ENCODE data around the gene B3GNT2.

The B3GNT2 gene

DNA sequence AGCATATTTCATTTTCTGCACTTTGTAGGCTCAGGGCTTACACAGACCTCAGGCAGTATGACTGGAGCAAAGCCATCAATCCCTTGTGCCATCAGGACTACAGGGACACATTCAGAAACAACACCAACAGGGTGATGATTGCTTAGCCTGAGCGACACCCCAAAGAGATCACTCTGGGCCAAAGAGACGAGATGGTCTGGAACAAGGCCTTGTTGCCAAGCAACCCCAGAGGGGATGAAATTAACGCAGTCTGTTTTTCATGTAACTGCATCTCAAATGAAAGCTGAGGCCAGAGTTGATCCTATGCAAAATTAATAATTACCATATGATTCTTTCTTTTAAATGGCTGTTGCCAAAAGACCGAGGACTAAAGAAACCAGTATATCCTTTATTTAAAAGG lies 20.2 kb upstream of the B3GNT2 start:
- H3K9me3 Mint-ChIP-seq = no peaks in the 10 kb centered on the region
- no peaks in the 10 kb centered on the region for H3K36me3 Mint-ChIP-seq (ENCODE audit: low read depth)
- intact Hi-C loops (cut with micrococcal nuclease) = no loop called here
- no peak overlapping the region for H3K4me3 Mint-ChIP-seq
- peaks cover 5% of the 10 kb centered on the region for H3K4me1 Mint-ChIP-seq (ENCODE audit: low read depth)
- H3K27ac Mint-ChIP-seq = no peak overlapping the region
- no peaks in the 10 kb centered on the region for H3K27me3 Mint-ChIP-seq

DNA sequence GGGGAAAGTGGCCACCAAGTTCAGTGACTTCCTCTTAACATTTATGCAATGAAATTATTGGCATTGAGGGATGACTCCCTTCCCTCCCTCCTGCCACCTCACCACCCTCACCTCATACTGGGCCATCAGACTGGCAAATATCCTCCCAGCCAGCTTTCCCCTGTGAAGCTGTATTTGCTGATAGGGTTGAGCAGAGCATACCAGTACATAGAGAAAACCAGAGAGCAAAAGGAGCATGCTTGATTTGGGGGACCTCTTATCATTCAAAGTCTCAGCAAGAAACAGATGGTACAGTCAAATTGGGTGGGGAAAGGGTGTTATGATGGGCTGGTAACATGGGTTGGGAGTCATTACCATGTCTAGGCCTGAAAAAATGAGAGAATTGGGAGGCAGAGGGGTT lies 19.1 kb upstream of the B3GNT2 start:
- Mint-ChIP-seq H3K4me3 (no peak overlapping the region), H3K9me3 (no peaks in the 10 kb centered on the region), H3K27ac (no peak overlapping the region), H3K4me1 (ENCODE audit: low read depth) (peaks cover 5% of the 10 kb centered on the region), H3K36me3 (ENCODE audit: low read depth) (no peaks in the 10 kb centered on the region), H3K27me3 (no peaks in the 10 kb centered on the region)
- intact Hi-C loops (cut with micrococcal nuclease) = no loop called here

DNA sequence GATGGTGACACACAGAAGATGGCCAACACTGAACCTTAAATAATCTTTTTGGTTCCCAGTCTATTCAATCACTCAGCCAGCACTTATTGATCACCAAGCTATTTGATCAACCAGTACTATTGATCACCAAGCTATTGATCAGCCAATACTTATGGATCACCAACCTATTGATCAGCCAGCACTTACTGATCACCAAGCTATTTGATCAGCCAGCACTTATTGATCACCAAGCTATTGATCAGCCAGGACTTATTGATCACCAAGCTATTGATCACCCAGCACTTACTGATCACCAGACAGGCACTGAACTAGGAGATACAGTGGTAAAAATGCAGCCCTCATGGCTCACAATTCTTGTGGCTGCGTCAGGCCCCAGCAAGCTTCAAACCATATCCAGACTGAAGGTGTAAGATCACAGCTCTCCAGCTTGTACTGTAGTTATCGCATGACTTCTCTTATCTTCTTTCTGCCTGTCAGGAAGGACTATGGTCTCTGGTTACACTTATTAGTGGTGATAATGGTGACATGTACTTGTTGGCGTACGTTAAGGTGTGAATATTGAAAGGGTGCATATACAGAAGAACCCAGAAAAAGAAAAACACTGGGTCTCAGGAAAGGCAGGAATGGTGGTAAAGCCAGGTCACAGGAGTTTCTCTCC lies 18.4 kb upstream of the B3GNT2 start:
- H3K4me1 Mint-ChIP-seq (ENCODE audit: low read depth) = peaks cover 5% of the 10 kb centered on the region
- no peak overlapping the region for H3K4me3 Mint-ChIP-seq
- H3K27me3 Mint-ChIP-seq = no peaks in the 10 kb centered on the region
- no peaks in the 10 kb centered on the region for H3K36me3 Mint-ChIP-seq (ENCODE audit: low read depth)
- no peak overlapping the region for H3K27ac Mint-ChIP-seq
- intact Hi-C loops (cut with micrococcal nuclease) = no loop called here
- H3K9me3 Mint-ChIP-seq = no peaks in the 10 kb centered on the region

DNA sequence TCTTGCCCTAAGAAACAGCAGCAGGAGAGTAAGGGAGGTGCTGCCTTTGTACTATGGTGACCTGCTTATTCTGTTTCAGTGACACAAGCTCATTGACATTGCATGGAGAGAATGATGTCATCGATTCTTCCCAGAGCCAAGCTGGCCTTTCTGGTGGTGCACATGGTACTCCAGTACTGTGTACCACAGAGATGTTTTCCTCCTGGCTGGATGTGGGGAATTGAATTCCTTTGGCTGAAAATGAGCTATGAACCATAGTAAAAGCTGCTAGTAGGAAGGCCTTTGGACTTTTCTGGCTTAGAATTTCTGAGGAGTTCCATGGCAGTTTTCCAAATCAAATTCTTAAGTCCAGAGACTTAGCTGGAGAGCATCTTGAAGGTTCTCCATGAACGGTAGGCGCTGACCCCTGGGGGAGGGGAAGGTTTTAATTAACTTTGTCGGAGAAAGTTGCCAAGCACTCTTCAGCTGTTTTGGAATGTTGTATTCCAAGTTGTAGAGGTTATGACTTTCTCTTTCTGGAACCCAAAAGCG lies 17.1 kb upstream of the B3GNT2 start:
- Mint-ChIP-seq H3K4me3 (no peak overlapping the region), H3K36me3 (ENCODE audit: low read depth) (no peaks in the 10 kb centered on the region), H3K27me3 (no peaks in the 10 kb centered on the region), H3K4me1 (ENCODE audit: low read depth) (peaks cover 5% of the 10 kb centered on the region), H3K27ac (no peak overlapping the region), H3K9me3 (no peaks in the 10 kb centered on the region)
- intact Hi-C loops (cut with micrococcal nuclease) = no loop called here

DNA sequence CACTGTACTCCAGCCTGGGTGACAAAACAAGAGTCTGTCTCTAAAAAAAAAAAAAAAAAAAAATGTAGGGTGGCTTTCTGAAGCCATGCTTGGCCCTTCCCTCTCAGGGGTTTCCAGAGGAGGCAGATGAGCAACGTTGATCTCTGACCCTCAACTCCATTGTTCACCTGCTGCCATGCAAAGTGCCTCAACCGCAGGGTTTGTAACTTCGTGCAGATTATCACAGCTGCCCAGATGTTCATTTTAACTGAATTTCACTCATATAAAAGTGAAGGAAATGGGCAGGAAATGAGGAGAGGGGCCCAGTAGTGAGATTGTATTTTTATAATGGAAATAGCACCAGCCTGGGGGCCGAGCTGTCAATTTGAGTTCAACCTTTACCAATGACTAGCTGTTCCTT lies 14.9 kb upstream of the B3GNT2 start:
- no peaks in the 10 kb centered on the region for H3K36me3 Mint-ChIP-seq (ENCODE audit: low read depth)

DNA sequence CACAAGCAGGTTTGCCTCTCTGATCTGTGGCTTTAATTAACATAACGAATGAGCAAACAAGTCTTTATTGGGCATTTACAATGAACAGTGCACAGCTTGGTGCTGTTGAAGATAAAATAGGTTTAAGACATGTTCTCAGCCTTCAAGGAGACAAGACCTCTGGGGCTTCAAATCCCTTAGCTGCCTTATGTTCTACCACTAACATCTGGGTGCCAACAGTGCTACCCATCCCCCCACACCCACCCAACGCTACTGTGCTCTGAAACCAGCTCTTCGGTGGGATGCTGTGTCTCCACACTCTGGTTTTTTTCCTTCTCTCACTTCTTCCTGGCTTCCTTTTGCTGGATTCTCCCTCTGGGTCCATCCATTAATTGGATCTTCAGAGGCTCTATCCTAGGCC lies 14.1 kb upstream of the B3GNT2 start:
- Mint-ChIP-seq H3K4me3 (no peak overlapping the region), H3K4me1 (ENCODE audit: low read depth) (peaks cover 19% of the 10 kb centered on the region), H3K9me3 (no peaks in the 10 kb centered on the region), H3K27me3 (no peaks in the 10 kb centered on the region), H3K36me3 (ENCODE audit: low read depth) (no peaks in the 10 kb centered on the region), H3K27ac (no peak overlapping the region)
- intact Hi-C loops (cut with micrococcal nuclease) = no loop called here

More for the DNA sequence above, 14.9 kb upstream of the B3GNT2 start:
- Mint-ChIP-seq H3K9me3 (no peaks in the 10 kb centered on the region), H3K27me3 (no peaks in the 10 kb centered on the region), H3K4me3 (no peak overlapping the region), H3K27ac (no peak overlapping the region), H3K4me1 (ENCODE audit: low read depth) (peaks cover 13% of the 10 kb centered on the region)
- intact Hi-C loops (cut with micrococcal nuclease) = no loop called here

DNA sequence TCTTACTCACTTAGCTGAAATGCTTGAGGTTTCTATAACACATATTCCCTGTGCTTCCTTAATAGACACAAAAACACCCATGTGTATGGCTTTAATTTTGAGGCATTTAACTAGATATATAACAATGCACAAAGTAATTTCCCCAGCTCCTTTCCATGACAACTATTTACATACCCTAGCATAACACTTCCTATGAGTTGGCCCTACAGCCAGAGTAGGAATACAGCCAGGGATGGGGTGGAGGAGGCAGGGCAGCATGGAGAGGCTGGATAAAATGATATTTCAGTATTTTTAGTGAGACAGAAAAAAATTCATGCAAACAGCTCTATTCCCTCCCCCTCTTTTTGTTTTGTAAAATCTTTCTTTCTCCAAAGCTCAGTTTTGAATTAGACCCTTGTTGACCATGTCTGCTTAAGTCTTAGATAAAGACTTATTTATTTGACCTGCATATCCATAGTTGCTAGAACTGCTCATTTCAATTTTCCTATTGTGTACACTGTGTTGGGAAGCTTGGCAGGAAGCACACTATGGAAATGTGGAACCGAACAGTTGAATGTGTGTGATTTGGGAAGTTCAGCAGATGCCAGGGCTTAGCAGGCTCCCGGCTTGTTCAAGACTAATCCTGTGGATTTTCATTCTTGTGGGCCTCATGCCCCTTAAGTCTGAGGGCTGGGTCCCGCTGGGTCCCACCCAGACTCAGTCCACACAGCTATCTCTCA lies 11.2 kb upstream of the B3GNT2 start:
- peaks cover 23% of the 10 kb centered on the region for H3K4me1 Mint-ChIP-seq (ENCODE audit: low read depth)
- H3K36me3 Mint-ChIP-seq (ENCODE audit: low read depth) = no peaks in the 10 kb centered on the region
- H3K4me3 Mint-ChIP-seq = no peak overlapping the region
- H3K27me3 Mint-ChIP-seq = no peaks in the 10 kb centered on the region
- no peaks in the 10 kb centered on the region for H3K9me3 Mint-ChIP-seq
- intact Hi-C loops (cut with micrococcal nuclease) = no loop called here
- no peak overlapping the region for H3K27ac Mint-ChIP-seq

DNA sequence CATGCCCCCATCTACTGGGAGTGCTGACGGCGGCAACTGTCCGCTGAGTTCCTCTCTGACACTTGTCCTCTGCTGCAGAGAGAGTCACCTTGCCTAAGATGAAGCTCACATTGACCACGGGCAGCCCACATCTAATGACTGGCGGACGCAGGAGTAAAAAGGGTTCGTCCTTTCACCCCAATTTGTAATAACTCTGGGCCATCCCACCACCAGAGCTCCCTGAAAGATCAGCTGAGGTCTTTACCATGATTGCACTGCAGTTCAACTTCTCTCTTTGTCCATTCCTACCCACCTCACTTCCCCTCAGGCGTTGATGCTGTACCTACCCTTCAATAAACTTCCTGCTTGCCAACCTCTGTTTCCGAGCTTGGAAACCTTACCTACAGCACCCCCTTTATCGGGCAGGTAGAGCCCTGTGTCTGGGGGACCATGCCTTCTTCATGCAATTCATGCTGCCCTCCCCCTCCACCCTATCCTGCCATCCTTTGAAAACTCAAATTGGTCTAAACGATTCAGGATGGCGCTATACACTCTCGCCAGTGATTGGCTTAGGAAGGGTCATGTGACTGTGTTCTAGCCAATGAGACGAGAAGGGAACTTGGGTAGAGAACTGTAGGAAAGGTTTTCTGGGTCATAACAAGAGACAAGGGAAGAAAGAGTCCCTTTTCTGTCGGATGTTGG lies 10.3 kb upstream of the B3GNT2 start:
- H3K9me3 Mint-ChIP-seq = no peaks in the 10 kb centered on the region
- H3K36me3 Mint-ChIP-seq (ENCODE audit: low read depth) = no peaks in the 10 kb centered on the region
- H3K4me1 Mint-ChIP-seq (ENCODE audit: low read depth) = peaks cover 23% of the 10 kb centered on the region
- H3K27me3 Mint-ChIP-seq = no peaks in the 10 kb centered on the region
- intact Hi-C loops (cut with micrococcal nuclease) = no loop called here
- H3K27ac Mint-ChIP-seq = no peak overlapping the region
- H3K4me3 Mint-ChIP-seq = no peak overlapping the region

DNA sequence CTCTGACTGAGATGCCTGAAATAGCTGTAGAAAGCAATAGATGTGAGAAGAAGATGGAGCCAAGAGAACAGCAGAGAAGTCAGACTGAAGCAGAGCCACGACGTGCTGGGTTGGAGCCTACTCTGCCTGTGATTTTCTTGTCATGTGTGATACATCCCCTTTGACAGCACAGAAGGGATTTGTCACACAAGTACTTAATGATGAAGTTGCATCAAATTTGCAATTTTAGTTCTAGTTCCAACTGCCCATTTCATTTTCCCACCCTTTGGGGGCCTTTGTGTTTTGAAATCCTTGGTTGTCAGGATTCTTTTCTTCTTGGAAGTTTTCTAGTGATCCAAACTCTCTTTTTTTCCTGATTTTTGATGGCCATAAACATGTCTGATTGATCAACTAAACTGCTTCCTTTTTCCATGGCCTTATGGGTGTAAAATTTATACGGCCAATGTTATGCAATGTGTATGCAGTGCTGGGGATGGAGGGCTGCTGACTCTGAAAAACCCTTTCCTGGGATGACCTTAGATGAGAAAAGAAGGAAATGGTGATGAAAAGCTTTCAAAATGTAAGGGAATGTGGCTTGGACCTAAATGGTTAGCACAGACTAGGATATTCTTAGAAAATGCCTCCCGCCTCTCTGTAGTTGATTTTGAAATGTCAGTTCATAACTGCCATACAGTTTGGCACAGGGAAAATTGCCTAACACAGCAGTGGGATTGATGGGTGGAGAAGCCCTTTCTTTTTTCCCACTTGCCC lies 9.6 kb upstream of the B3GNT2 start:
- H3K36me3 Mint-ChIP-seq (ENCODE audit: low read depth) = no peaks in the 10 kb centered on the region
- H3K27me3 Mint-ChIP-seq = no peaks in the 10 kb centered on the region
- H3K4me1 Mint-ChIP-seq (ENCODE audit: low read depth) = peaks cover 23% of the 10 kb centered on the region
- intact Hi-C loops (cut with micrococcal nuclease) = no loop called here
- H3K4me3 Mint-ChIP-seq = no peak overlapping the region
- no peaks in the 10 kb centered on the region for H3K9me3 Mint-ChIP-seq
- H3K27ac Mint-ChIP-seq = no peak overlapping the region

DNA sequence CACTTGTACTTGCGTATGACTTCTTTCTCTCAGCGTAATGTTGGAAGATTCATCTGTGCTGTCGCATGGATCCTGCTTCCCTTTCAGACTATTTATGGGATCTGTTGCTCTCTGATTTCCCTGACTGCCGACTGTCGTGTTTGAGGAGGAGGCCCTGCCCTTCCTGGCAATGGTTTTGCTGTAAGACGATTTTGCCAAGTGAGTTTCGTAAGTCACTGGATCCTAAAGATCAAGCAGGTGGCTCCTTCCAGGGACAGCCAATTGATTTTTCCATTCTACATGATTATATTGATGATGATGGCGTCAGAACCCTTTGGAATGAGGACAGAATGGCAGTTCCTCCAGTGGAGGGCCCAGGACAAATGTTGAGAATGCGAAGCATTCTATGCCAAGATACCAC lies 8.7 kb upstream of the B3GNT2 start:
- Mint-ChIP-seq H3K4me3 (no peak overlapping the region), H3K27ac (peak overlapping the region; percentile 51), H3K27me3 (no peaks in the 10 kb centered on the region), H3K4me1 (ENCODE audit: low read depth) (peaks cover 24% of the 10 kb centered on the region), H3K36me3 (ENCODE audit: low read depth) (no peaks in the 10 kb centered on the region), H3K9me3 (no peaks in the 10 kb centered on the region)
- intact Hi-C loops (cut with micrococcal nuclease) = no loop called here

DNA sequence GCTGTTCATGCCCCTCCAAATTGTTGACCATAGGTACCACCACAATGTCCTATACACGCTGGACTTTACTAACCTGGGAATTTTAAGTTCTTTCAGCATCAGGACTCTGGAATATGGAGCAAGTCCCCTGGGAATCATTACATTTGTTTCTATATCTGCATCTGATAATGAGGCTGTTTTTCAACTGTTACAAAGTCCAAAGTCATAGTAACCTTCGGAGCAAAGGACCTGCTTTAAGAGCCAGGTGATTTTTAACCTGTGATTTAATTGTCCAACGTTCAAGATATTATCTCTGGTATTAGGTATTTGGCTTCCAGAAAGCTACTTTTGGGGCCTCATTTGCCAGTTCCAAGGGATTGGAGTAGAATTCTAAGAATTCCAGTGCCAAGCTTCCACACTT lies 7.5 kb upstream of the B3GNT2 start:
- Mint-ChIP-seq H3K27me3 (no peaks in the 10 kb centered on the region), H3K9me3 (no peaks in the 10 kb centered on the region), H3K27ac (no peak overlapping the region), H3K4me3 (no peak overlapping the region), H3K4me1 (ENCODE audit: low read depth) (peaks cover 34% of the 10 kb centered on the region), H3K36me3 (ENCODE audit: low read depth) (no peaks in the 10 kb centered on the region)
- intact Hi-C loops (cut with micrococcal nuclease) = no loop called here

DNA sequence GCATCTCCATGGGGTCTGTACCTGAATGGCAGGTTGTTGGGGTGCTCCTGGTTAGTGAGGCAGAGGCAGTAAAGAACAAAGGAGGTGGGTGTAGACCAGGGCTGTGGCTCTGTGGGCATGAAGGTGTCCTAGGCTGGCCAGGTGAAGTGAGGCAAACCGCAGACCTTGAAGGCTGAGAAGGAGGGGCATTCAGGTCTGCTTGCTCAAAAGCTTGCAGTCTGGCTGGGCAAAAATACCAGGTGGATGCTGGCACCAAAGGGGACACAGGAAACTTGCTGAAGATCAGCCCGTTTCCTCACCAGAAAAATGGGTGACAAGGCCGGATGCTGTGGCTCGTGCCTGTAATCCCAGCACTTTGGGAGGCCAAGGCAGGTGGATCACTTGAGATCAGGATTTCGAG lies 6.7 kb upstream of the B3GNT2 start:
- no peaks in the 10 kb centered on the region for H3K27me3 Mint-ChIP-seq
- intact Hi-C loops (cut with micrococcal nuclease) = no loop called here
- H3K27ac Mint-ChIP-seq = no peak overlapping the region
- peaks cover 34% of the 10 kb centered on the region for H3K4me1 Mint-ChIP-seq (ENCODE audit: low read depth)
- H3K4me3 Mint-ChIP-seq = no peak overlapping the region
- no peaks in the 10 kb centered on the region for H3K9me3 Mint-ChIP-seq
- H3K36me3 Mint-ChIP-seq (ENCODE audit: low read depth) = no peaks in the 10 kb centered on the region

DNA sequence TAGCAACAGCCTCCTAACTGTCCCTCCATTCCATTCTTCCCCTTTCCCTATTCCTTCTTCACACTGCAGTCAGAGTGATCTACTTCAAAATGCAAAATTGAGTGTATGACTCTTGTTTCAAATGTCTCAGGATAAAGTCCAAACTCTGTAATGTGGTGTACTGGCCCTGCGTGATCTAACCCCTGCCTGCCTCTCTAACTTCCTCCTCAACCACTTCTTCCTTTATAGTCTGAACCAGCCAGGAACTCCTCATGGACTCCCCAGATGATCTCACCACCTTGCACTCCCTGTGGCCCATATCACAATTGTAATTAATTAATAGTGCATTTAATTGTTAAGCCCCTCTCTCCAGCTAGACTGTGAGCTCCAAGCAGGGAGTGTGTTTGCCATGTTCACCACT lies 3.1 kb upstream of the B3GNT2 start:
- H3K4me3 Mint-ChIP-seq = no peak overlapping the region
- H3K9me3 Mint-ChIP-seq = no peaks in the 10 kb centered on the region
- intact Hi-C loops (cut with micrococcal nuclease) = loop anchor here (10.0 kb wide), 4 partner anchors 92 to 1652 kb away; partner anchors contain the start of genes COMMD1 and UGP2
- H3K4me1 Mint-ChIP-seq (ENCODE audit: low read depth) = peaks cover 26% of the 10 kb centered on the region
- peak overlapping the region; percentile 1 for H3K27ac Mint-ChIP-seq
- no peaks in the 10 kb centered on the region for H3K27me3 Mint-ChIP-seq
- H3K36me3 Mint-ChIP-seq (ENCODE audit: low read depth) = peaks cover 8% of the 10 kb centered on the region
